Heart left ventricle (tissue), 16 donors: ENCODE data around the gene RABGAP1. TPM values are rescaled to one million over a fixed set of nuclear protein-coding genes. Genes with fewer than 3 reads are reported as not detected.

ENCODE experiments used
- ATAC-seq, 4 donors: fragments of 200-7000 bp; cut with Tn5 transposase; one replicate each; pipeline ENCODE4 v1.9.1; 2020 to 2022; ENCODE audit warnings: moderate library complexity in 4 of 4, mild to moderate bottlenecking in 3 of 4, moderate number of reproducible peaks in 1 of 4
- DNase-seq, 5 donors: peaks; one replicate each; pipeline ENCODE4 v3.0.0-alpha.2; 2020
- H3K27ac ChIP-seq, 12 donors: fragments of 200-600 bp; sonication (generic) in 4 of 12; one replicate each; pipeline versions ENCODE4 v1.5.0 to v1.8.0; 2016 to 2022; ENCODE audit warnings: mild to moderate bottlenecking in 2 of 12
- H3K27me3 ChIP-seq, 9 donors: fragments of 200-600 bp; sonication (generic) in 2 of 9; one replicate each; pipeline versions ENCODE4 v1.5.1 to v1.8.0; 2016 to 2022; ENCODE audit warnings: mild to moderate bottlenecking in 3 of 9
- H3K36me3 ChIP-seq, 9 donors: fragments of 200-600 bp; sonication (generic) in 2 of 9; one replicate each; pipeline versions ENCODE4 v1.5.0 to v1.8.0; 2018 to 2022; ENCODE audit warnings: mild to moderate bottlenecking in 2 of 9
- H3K4me1 ChIP-seq, 12 donors: fragments of 200-600 bp; sonication (generic) in 4 of 12; one replicate each; pipeline versions ENCODE4 v1.5.0 to v1.8.0; 2016 to 2022; ENCODE audit warnings: mild to moderate bottlenecking in 3 of 12
- H3K4me3 ChIP-seq, 12 donors: fragments of 200-600 bp; sonication (generic) in 4 of 12; one replicate each; pipeline versions ENCODE4 v1.5.0 to v1.8.0; 2017 to 2022; ENCODE audit warnings: mild to moderate bottlenecking in 9 of 12, moderate library complexity in 4 of 12
- H3K9me3 ChIP-seq, 12 donors: fragments of 200-600 bp; sonication (generic) in 4 of 12; one replicate each; pipeline versions ENCODE4 v1.5.0 to v1.8.0; 2016 to 2022; ENCODE audit warnings: mild to moderate bottlenecking in 1 of 12
- POLR2A ChIP-seq, 2 donors: fragments of 450-650 bp; IDR thresholded peaks; one replicate each; pipeline ENCODE4 v1.6.1; 2017; ENCODE audit warnings: antibody characterized with exemption in 2 of 2, mild to moderate bottlenecking in 2 of 2, moderate library complexity in 2 of 2
- WGBS, 4 donors: extraction: QIAGEN DNeasy Blood & Tissue Kit in 2 of 4; methylation state at CpG; one replicate each; pipeline versions ENCODE4 v1.1.5 to v1.1.7; 2013 to 2018; 5-methylcytosine and 5-hydroxymethylcytosine counted together
- intact Hi-C, 10 donors: fragments of 100-400 bp; cut with DNase I; formaldehyde crosslinking; loops; one replicate each; pipeline versions ENCODE4 v1.11.1 to v1.14.2; 2022
- polyA plus RNA-seq, 2 donors: library from polyadenylated mRNA; stranded (reverse); fragments of 200-250 nt; gene quantifications; one replicate each; pipeline ENCODE4 v1.2.3, GENCODE V29; 2013
- total RNA-seq, 9 donors: library from RNA; depleted of rRNA in 2 of 9; stranded (reverse); fragments of >200 nt in 2 of 9; fragmentation: NEBNext Ultra II Directional in 3 of 9; extraction: Animal tissue kit (Norgen Biotek cat#: 25700) in 3 of 9; gene quantifications; one replicate each; pipeline versions ENCODE4 v1.1.0 to v1.2.4, GENCODE V29; 2016 to 2023
- TF ChIP-seq, protein P1 (sequence below), 12 donors: fragments of 200-600 bp; sonication (generic) in 4 of 12; IDR thresholded peaks; one replicate each; pipeline versions ENCODE4 v1.5.0 to v1.8.0; 2018 to 2022; ENCODE audit warnings: antibody characterized with exemption in 12 of 12, mild to moderate bottlenecking in 5 of 12
- donor health status: ischemic (EF 13 %, LVEDD 7.1; RV severe dilation, severe dysfunction).
- donor health status: healthy with polysubstance abuse.
- donor health status: DM: no; HTN: yes; CAD: no.
- donor health status: DM: no; HTN: no; CAD: no.
- donor health status: ischemic (EF 25% LVEDD 6.9; RV normal size, moderate dysfunction).
- donor health status: ischemic (EF 25% LVEDD 5.7; RV mildly dilated, moderate dysfunction).
- donor health status: healthy.
- donor health status: DM: yes; HTN: yes; CAD: no.
- donor health status: ischemic (EF 35%, LVEDD 5.7; RV mildly dilated, moderate dysfunction).
- donor health status: nonischemic (EF 11% LVEDD 7.7; RV severe dilation, severe dysfunction).
- donor health status: DM: yes; HTN: yes; CAD: no.
- donor health status: PGD.
- donor health status: ischemic (EF 29% LVEDD 5.4; RV normal size, mild dysfunction).
- donor health status: nonischemic (EF 23%, LVEDD 6.1; RV moderate dilation, normal function).

Gene RABGAP1
- total and polyA plus RNA-seq, 11 donors, result 11.8 to 62.2 (median 43.3) TPM

GRCh38 chr9:123007269-123007668 lies 66.4 kb downstream of the RABGAP1 start:
- intact Hi-C loops, result no loop called here
- ATAC-seq, result no peak

GRCh38 chr9:123008909-123009308 lies 68.1 kb downstream of the RABGAP1 start:
- intact Hi-C loops, result no loop called here
- Histone ChIP-seq H3K9me3 (no peaks in the 10 kb centered on the region), H3K4me3 (no peak overlapping the region), H3K27me3 (no peaks in the 10 kb centered on the region), H3K27ac (no peak overlapping the region), H3K4me1 (peaks cover 0 to 7% (median under 1%) of the 10 kb centered on the region in 12 donors), H3K36me3 (peaks cover 0 to 92% (median 61%) of the 10 kb centered on the region in 9 donors)
- DNase-seq, result no peak
- ATAC-seq, result no peak
- TF ChIP-seq, protein P1, sequence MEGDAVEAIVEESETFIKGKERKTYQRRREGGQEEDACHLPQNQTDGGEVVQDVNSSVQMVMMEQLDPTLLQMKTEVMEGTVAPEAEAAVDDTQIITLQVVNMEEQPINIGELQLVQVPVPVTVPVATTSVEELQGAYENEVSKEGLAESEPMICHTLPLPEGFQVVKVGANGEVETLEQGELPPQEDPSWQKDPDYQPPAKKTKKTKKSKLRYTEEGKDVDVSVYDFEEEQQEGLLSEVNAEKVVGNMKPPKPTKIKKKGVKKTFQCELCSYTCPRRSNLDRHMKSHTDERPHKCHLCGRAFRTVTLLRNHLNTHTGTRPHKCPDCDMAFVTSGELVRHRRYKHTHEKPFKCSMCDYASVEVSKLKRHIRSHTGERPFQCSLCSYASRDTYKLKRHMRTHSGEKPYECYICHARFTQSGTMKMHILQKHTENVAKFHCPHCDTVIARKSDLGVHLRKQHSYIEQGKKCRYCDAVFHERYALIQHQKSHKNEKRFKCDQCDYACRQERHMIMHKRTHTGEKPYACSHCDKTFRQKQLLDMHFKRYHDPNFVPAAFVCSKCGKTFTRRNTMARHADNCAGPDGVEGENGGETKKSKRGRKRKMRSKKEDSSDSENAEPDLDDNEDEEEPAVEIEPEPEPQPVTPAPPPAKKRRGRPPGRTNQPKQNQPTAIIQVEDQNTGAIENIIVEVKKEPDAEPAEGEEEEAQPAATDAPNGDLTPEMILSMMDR (IDR thresholded peaks at IDR 0.05), result no peak
- TF ChIP-seq POLR2A (IDR thresholded peaks at IDR 0.05), result no peak

More at GRCh38 chr9:123007269-123007668, 66.4 kb downstream of the RABGAP1 start:
- Histone ChIP-seq H3K27me3 (no peaks in the 10 kb centered on the region), H3K36me3 (peaks cover 0 to 77% (median 45%) of the 10 kb centered on the region in 9 donors), H3K27ac (no peak overlapping the region), H3K9me3 (no peaks in the 10 kb centered on the region), H3K4me1 (peaks cover 0 to 17% (median 13%) of the 10 kb centered on the region in 12 donors), H3K4me3 (no peak overlapping the region)
- no peak for DNase-seq
- WGBS, 4 donors, result 77 to 100% (median 85%) methylated on average over 5 of the region's 5 CpGs
- TF ChIP-seq, protein P1 (IDR thresholded peaks at IDR 0.05), result no peak
- no peak for TF ChIP-seq POLR2A (IDR thresholded peaks at IDR 0.05)

DNA sequence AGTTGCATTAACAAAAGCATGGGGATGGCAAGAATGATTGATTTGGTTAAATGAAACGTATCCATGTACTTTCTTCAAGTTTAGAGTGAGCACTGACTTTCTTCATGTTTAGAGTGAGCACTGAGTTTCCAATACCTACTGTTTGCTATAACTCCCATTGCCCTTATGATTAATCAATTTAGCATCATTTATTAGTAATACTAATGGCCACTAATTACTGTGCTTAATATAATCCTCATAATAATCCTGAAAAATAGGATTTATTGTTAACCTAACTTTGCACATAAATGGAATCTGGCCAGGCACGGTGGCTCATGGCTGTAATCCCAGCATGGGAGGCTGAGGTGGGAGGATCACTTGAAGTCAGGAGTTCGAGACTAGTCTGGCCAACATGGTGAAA lies 70.6 kb downstream of the RABGAP1 start:
- TF ChIP-seq POLR2A (IDR thresholded peaks at IDR 0.05), result no peak
- TF ChIP-seq, protein P1 (IDR thresholded peaks at IDR 0.05), result no peak
- intact Hi-C loops, result loop anchor here in 1 of 10 donors (5.0 kb wide), 1 partner anchor 61 kb away; no protein-coding TSS in a partner anchor
- 95 to 98% (median 96%) methylated on average over 3 of the region's 3 CpGs for WGBS, 4 donors
- ATAC-seq, result no peak
- Histone ChIP-seq H3K27ac (no peak overlapping the region), H3K4me1 (peaks cover 0 to 4% (median 0%) of the 10 kb centered on the region in 12 donors), H3K36me3 (peaks cover 0 to 92% (median 77%) of the 10 kb centered on the region in 9 donors), H3K9me3 (no peaks in the 10 kb centered on the region), H3K4me3 (no peak overlapping the region), H3K27me3 (no peaks in the 10 kb centered on the region)
- DNase-seq, result no peak

DNA sequence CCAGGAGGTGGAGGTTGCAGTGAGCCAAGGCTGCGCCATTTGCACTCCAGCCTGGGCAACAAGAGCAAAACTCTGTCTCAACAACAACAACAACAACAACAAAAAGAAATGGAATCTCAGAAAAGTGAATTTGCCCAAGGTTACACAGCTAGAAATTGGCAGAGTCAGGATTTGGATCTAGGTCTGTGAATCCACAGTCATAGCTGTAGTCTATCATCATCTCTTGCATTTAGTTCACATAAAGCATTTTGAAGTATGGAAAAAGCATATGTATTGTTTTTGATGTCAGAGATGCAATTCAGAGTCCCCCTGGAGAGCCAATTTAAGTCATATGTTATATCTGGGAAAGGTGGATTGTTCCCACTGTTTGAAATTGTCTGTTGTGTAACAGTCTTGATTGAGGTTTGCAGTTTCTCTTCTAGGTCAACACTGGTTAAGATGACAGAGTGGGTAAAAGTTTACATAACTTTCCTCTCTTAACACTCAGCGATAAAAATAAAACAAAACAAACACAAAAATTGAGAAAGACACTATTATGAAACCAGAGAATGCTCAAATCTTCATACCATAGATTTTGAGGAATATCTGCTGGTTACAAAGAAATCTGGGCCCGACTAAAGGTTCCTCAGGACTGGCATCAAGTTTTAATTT lies 71.2 kb downstream of the RABGAP1 start:
- H3K36me3 ChIP-seq, result peaks cover 0 to 92% (median 78%) of the 10 kb centered on the region in 9 donors
- no peak overlapping the region for H3K27ac ChIP-seq
- 93 to 98% (median 96%) methylated on average over 3 of the region's 3 CpGs for WGBS, 4 donors
- DNase-seq (no peak), ATAC-seq (no peak)
- no peak overlapping the region for H3K4me3 ChIP-seq
- H3K4me1 ChIP-seq, result peaks cover 0 to 4% (median 0%) of the 10 kb centered on the region in 12 donors
- no peaks in the 10 kb centered on the region for H3K27me3 ChIP-seq
- no peak for TF ChIP-seq POLR2A (IDR thresholded peaks at IDR 0.05)
- TF ChIP-seq, protein P1 (IDR thresholded peaks at IDR 0.05), result no peak
- intact Hi-C loops, result loop anchor here in 1 of 10 donors (5.0 kb wide), 1 partner anchor 60 kb away; no protein-coding TSS in a partner anchor
- H3K9me3 ChIP-seq, result no peaks in the 10 kb centered on the region
